OCI-LY7 (cell line): ENCODE results near the gene IPO11. TPM values are rescaled to one million over a fixed set of nuclear protein-coding genes. Genes with fewer than 3 reads are reported as not detected.

Experiments used
- BruUV-seq: library from RNA; stranded (reverse); fragments of 400-500 nt; replicated peaks from 2 replicates; lab custom pipeline; 2021; lab: Mats Ljungman, UMichigan
- CTCF ChIA-PET: fragments of 300-600 bp; sonication (Branson Sonifier 250); formaldehyde crosslinking; loops from one replicate; lab custom pipeline; 2022; ENCODE audit warnings: antibody characterized with exemption; ENCODE audit not compliant: unreplicated experiment; lab: Charles Lee
- POLR2A ChIA-PET: fragments of 300-600 bp; sonication (Branson Sonifier 250); formaldehyde crosslinking; loops from one replicate; lab custom pipeline; 2022; ENCODE audit warnings: antibody characterized with exemption; lab: Charles Lee
- DNase-seq: peaks from one replicate; pipeline ENCODE4 v3.0.0-alpha.2; 2015; ENCODE audit warnings: low spot score
- H2AFZ ChIP-seq: fragments of 200-600 bp; sonication (generic), shearing (Covaris generic); 2 replicates; pipeline ENCODE4 v1.6.1; 2014; ENCODE audit warnings: mild to moderate bottlenecking, antibody characterized with exemption, low read length, moderate library complexity
- H3K27ac ChIP-seq: fragments of 200-600 bp; sonication (generic); 2 replicates; pipeline ENCODE4 v1.5.1; 2014; ENCODE audit warnings: mixed run types, low read depth, mild to moderate bottlenecking, moderate library complexity, low read length, inconsistent platforms; ENCODE audit not compliant: poor library complexity, severe bottlenecking
- H3K36me3 ChIP-seq: fragments of 200-600 bp; sonication (generic); 2 replicates; pipeline ENCODE4 v1.6.1; 2014; ENCODE audit warnings: mild to moderate bottlenecking, antibody characterized with exemption, low read length, moderate library complexity, mixed read lengths; ENCODE audit not compliant: insufficient read depth
- H3K4me1 ChIP-seq: fragments of 200-600 bp; sonication (generic); 2 replicates; pipeline ENCODE4 v1.5.1; 2014; ENCODE audit warnings: mild to moderate bottlenecking, low read length; ENCODE audit not compliant: insufficient read depth, poor library complexity, severe bottlenecking
- H3K4me2 ChIP-seq: fragments of 200-600 bp; sonication (generic); 2 replicates; pipeline ENCODE4 v1.6.1; 2014; ENCODE audit warnings: mild to moderate bottlenecking, low read length
- H3K4me3 ChIP-seq: fragments of 200-600 bp; sonication (generic); 2 replicates; pipeline ENCODE4 v1.5.1; 2014; ENCODE audit warnings: mild to moderate bottlenecking, low read depth, low read length; ENCODE audit not compliant: poor library complexity, severe bottlenecking
- H3K79me2 ChIP-seq: fragments of 200-600 bp; sonication (generic); 2 replicates; pipeline ENCODE4 v1.6.1; 2016; ENCODE audit warnings: low read depth, mild to moderate bottlenecking, low read length, moderate library complexity, mixed read lengths; ENCODE audit not compliant: insufficient read depth
- H3K9me2 ChIP-seq: fragments of 200-600 bp; sonication (generic); 2 replicates; pipeline ENCODE4 v1.6.1; 2016; ENCODE audit warnings: mild to moderate bottlenecking, low read length, mixed read lengths; ENCODE audit not compliant: insufficient read depth
- H3K9me3 ChIP-seq: fragments of 200-600 bp; sonication (generic); 2 replicates; pipeline ENCODE4 v1.6.1; 2014; ENCODE audit warnings: mild to moderate bottlenecking, mixed run types, low read length, mixed read lengths
- H4K20me1 ChIP-seq: fragments of 200-600 bp; sonication (generic); 2 replicates; pipeline ENCODE4 v1.6.1; 2014; ENCODE audit warnings: mild to moderate bottlenecking, antibody characterized with exemption, low read length, moderate library complexity, mixed read lengths; ENCODE audit not compliant: insufficient read depth
- CTCF ChIP-seq: fragments of 200-600 bp; sonication (generic); conservative IDR thresholded peaks from 2 replicates; pipeline ENCODE4 v1.5.1; 2014; ENCODE audit warnings: mild to moderate bottlenecking, antibody characterized with exemption, low read length, moderate library complexity, mixed read lengths
- EZH2phosphoT487 ChIP-seq: fragments of 200-600 bp; sonication (generic); IDR thresholded peaks from 2 replicates; pipeline ENCODE4 v1.6.1; 2018; ENCODE audit warnings: low read depth, borderline replicate concordance, mild to moderate bottlenecking, mixed run types, antibody characterized with exemption, low read length, moderate library complexity, mixed read lengths
- intact Hi-C: fragments of 100-400 bp; cut with micrococcal nuclease; formaldehyde crosslinking; loops from one replicate; pipeline ENCODE4 v1.10.0; 2022; ENCODE audit not compliant: unreplicated experiment
- total RNA-seq, 2 experiments: library from RNA; depleted of rRNA in 1 of 2; stranded (reverse); fragments of >200 nt in 1 of 2; shearing (Covaris generic) in 1 of 2; gene quantifications; 2 replicates each; pipeline ENCODE4 v1.2.3, GENCODE V29; 2014 to 2022

IPO11 gene
- total RNA-seq, 2 experiments from 2014 or later, result 26.1 to 59.9 TPM

- no peak overlapping the region for H3K4me3 ChIP-seq
- H3K4me1 ChIP-seq, result no peaks in the 10 kb centered on the region
- intact Hi-C loops, result no loop called here
- no peaks in the 10 kb centered on the region for H3K9me2 ChIP-seq
- H3K36me3 ChIP-seq, result peaks cover 45% of the 10 kb centered on the region
- H3K4me2 ChIP-seq, result no peak overlapping the region
- no peak for TF ChIP-seq CTCF
- TF ChIP-seq EZH2phosphoT487, result no peak
- no peaks in the 10 kb centered on the region for H3K79me2 ChIP-seq
- ChIA-PET CTCF (no interaction called here), POLR2A (interaction anchor here (0.6 kb wide), 1 partner anchor 24 kb away, joined by 3 read pairs; no protein-coding TSS in a partner anchor)
- H3K27ac ChIP-seq, result no peak overlapping the region
- H4K20me1 ChIP-seq, result no peaks in the 10 kb centered on the region
- no peak for DNase-seq
- no peak overlapping the region for H2AFZ ChIP-seq
- no TSS peak for BruUV-seq
- H3K9me3 ChIP-seq, result no peaks in the 10 kb centered on the region
Measured at GRCh38 chr5:62592558-62592957, 180.0 kb downstream of the IPO11 start.

GRCh38 chr5:62593331-62593730 lies 180.8 kb downstream of the IPO11 start:
- H3K4me1 ChIP-seq, result no peaks in the 10 kb centered on the region
- H3K9me3 ChIP-seq, result no peaks in the 10 kb centered on the region
- ChIA-PET POLR2A (interaction anchor here (0.5 kb wide), 1 partner anchor 54 kb away, joined by 3 read pairs; no protein-coding TSS in a partner anchor), CTCF (no interaction called here)
- peaks cover 50% of the 10 kb centered on the region for H3K36me3 ChIP-seq
- H2AFZ ChIP-seq, result no peak overlapping the region
- H3K4me2 ChIP-seq, result no peak overlapping the region
- no peaks in the 10 kb centered on the region for H3K79me2 ChIP-seq
- TF ChIP-seq EZH2phosphoT487 (no peak), CTCF (no peak)
- H4K20me1 ChIP-seq, result no peaks in the 10 kb centered on the region
- DNase-seq, result no peak
- no peak overlapping the region for H3K4me3 ChIP-seq
- H3K9me2 ChIP-seq, result no peaks in the 10 kb centered on the region
- no peak overlapping the region for H3K27ac ChIP-seq
- intact Hi-C loops, result no loop called here
- BruUV-seq, result no TSS peak

GRCh38 chr5:62594364-62594984 lies 181.9 kb downstream of the IPO11 start:
- Histone ChIP-seq H2AFZ (no peak overlapping the region), H3K9me3 (no peaks in the 10 kb centered on the region), H3K4me1 (no peaks in the 10 kb centered on the region), H4K20me1 (no peaks in the 10 kb centered on the region), H3K36me3 (peaks cover 48% of the 10 kb centered on the region), H3K4me2 (no peak overlapping the region), H3K9me2 (no peaks in the 10 kb centered on the region), H3K4me3 (no peak overlapping the region), H3K27ac (no peak overlapping the region), H3K79me2 (no peaks in the 10 kb centered on the region)
- CTCF ChIA-PET, result no interaction called here
- POLR2A ChIA-PET, result no interaction called here
- intact Hi-C loops, result no loop called here
- no peak for TF ChIP-seq CTCF
- TF ChIP-seq EZH2phosphoT487, result no peak
- DNase-seq, result no peak
- BruUV-seq, result no TSS peak
